Activated effector memory CD4-positive, alpha-beta T cell treated with Interleukin-2 at 50 U/mL for 16 hours (primary cell): ENCODE data around the gene PNMA8A.

Experiments used
- DNase-seq: peaks from one replicate; pipeline ENCODE4 v3.0.0-alpha.2; 2020

Gene PNMA8A

GRCh38 chr19:46426035-46426505 is 45.3 kb downstream of the PNMA8A start:
- no peak for DNase-seq

GRCh38 chr19:46423188-46423587 is 48.2 kb downstream of the PNMA8A start:
- no peak for DNase-seq

- DNase-seq, result no peak
Observed at GRCh38 chr19:46422344-46422743, 49.0 kb downstream of the PNMA8A start.

GRCh38 chr19:46420056-46420455 is 51.3 kb downstream of the PNMA8A start:
- no peak for DNase-seq
